ENCODE data around the gene DRC7.

- TF ChIP-seq, protein P1, sequence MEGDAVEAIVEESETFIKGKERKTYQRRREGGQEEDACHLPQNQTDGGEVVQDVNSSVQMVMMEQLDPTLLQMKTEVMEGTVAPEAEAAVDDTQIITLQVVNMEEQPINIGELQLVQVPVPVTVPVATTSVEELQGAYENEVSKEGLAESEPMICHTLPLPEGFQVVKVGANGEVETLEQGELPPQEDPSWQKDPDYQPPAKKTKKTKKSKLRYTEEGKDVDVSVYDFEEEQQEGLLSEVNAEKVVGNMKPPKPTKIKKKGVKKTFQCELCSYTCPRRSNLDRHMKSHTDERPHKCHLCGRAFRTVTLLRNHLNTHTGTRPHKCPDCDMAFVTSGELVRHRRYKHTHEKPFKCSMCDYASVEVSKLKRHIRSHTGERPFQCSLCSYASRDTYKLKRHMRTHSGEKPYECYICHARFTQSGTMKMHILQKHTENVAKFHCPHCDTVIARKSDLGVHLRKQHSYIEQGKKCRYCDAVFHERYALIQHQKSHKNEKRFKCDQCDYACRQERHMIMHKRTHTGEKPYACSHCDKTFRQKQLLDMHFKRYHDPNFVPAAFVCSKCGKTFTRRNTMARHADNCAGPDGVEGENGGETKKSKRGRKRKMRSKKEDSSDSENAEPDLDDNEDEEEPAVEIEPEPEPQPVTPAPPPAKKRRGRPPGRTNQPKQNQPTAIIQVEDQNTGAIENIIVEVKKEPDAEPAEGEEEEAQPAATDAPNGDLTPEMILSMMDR (IDR thresholded peaks at IDR 0.05): no peak
- TF ChIP-seq POLR2A (IDR thresholded peaks at IDR 0.05): no peak
Observed at GRCh38 chr16:57751539-57752202, 57.1 kb downstream of the DRC7 start.

All from breast epithelium (tissue), 3 donors.